Mucosa of descending colon (tissue), 3 donors: ENCODE measurements around the gene MRPL20. TPM values are rescaled to one million over a fixed set of nuclear protein-coding genes. Genes with fewer than 3 reads are reported as not detected.

Experiments
- ATAC-seq: fragments of 200-7000 bp; cut with Tn5 transposase; one replicate; pipeline ENCODE4 v1.9.1; 2020; ENCODE audit warnings: mild to moderate bottlenecking, moderate library complexity
- DNase-seq, 3 donors: peaks; one replicate each; pipeline ENCODE4 v3.0.0-alpha.2; 2020
- H3K36me3 ChIP-seq: fragments of 200-600 bp; one replicate; pipeline ENCODE4 v1.8.0; 2021; ENCODE audit warnings: low read depth, mild to moderate bottlenecking
- H3K4me1 ChIP-seq: fragments of 200-600 bp; one replicate; pipeline ENCODE4 v1.8.0; 2021; ENCODE audit warnings: low read depth, mild to moderate bottlenecking
- H3K4me3 ChIP-seq: fragments of 200-600 bp; one replicate; pipeline ENCODE4 v1.8.0; 2021; ENCODE audit warnings: mild to moderate bottlenecking
- H3K9me3 ChIP-seq: fragments of 200-600 bp; one replicate; pipeline ENCODE4 v1.8.0; 2021; ENCODE audit warnings: mild to moderate bottlenecking
- intact Hi-C, 2 donors: fragments of 100-400 bp; cut with DNase I in 1 of 2; cut with micrococcal nuclease in 1 of 2; formaldehyde crosslinking; loops; one replicate each; pipeline versions ENCODE4 v1.11.0 to v1.11.1; 2022; cut with DNase I, micrococcal nuclease
- total RNA-seq, 3 donors: library from RNA; stranded (reverse); fragmentation: NEBNext Ultra II Directional in 2 of 3; extraction: Animal tissue kit (Norgen Biotek cat#: 25700) in 2 of 3; gene quantifications; one replicate each; pipeline versions ENCODE4 v1.2.1 to v1.2.4, GENCODE V29; 2021 to 2023
- TF ChIP-seq, protein P1 (sequence below): fragments of 200-600 bp; IDR thresholded peaks from one replicate; pipeline ENCODE4 v1.8.0; 2022; ENCODE audit warnings: antibody characterized with exemption, mild to moderate bottlenecking
- donor health status: DM: no; HTN: no; CAD: no; lungs with moderate emphysema.
- donor health status: DM: no; HTN: no; CAD: no.
- donor health status: DM: no; HTN: yes; CAD: no.

MRPL20 gene
- total RNA-seq, 3 donors from 2014 or later = 75.7 to 106 (median 105) TPM

DNA sequence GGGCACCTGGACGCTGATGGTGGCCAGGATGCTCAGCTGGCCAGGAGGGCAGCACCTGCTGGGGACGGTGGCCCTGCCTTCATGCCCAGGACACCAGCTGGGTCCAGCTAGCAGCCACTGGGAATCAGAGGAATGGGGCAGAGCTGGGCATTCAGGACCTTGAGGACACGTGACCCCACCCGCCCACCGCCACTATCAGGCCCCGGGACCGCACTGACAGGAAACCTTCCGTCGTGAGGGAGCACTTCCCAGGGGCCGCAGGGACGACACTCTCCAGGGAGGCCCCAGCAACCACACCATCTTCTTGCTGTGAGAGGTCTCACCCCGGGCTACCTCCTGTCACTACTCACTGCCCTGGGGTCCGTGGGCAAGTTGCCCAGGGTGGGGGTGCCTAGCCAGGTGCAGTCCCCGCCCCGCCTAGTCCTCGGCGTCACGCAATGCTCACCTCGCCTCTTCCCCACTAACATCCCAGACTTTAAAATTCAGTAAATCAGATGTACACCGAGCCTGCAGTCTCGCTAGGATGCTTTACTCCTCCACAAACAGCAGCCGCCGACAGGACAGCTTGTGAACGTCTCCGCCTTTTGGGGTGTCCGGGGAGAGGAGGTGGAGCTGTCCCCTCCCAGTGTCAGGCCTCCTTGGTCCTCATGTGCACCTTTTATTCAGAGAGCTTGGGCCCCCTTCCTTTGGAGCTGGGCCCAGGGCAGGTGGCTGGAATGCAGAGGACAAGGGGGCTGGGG, 33.3 kb upstream of the MRPL20 start:
- peaks cover 26% of the 10 kb centered on the region for H3K4me1 ChIP-seq
- ATAC-seq (no peak), DNase-seq (no peak)
- no peaks in the 10 kb centered on the region for H3K36me3 ChIP-seq
- H3K4me3 ChIP-seq = no peak overlapping the region
- no peaks in the 10 kb centered on the region for H3K9me3 ChIP-seq
- TF ChIP-seq, protein P1, sequence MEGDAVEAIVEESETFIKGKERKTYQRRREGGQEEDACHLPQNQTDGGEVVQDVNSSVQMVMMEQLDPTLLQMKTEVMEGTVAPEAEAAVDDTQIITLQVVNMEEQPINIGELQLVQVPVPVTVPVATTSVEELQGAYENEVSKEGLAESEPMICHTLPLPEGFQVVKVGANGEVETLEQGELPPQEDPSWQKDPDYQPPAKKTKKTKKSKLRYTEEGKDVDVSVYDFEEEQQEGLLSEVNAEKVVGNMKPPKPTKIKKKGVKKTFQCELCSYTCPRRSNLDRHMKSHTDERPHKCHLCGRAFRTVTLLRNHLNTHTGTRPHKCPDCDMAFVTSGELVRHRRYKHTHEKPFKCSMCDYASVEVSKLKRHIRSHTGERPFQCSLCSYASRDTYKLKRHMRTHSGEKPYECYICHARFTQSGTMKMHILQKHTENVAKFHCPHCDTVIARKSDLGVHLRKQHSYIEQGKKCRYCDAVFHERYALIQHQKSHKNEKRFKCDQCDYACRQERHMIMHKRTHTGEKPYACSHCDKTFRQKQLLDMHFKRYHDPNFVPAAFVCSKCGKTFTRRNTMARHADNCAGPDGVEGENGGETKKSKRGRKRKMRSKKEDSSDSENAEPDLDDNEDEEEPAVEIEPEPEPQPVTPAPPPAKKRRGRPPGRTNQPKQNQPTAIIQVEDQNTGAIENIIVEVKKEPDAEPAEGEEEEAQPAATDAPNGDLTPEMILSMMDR = no peak
- intact Hi-C loops = no loop called here

DNA sequence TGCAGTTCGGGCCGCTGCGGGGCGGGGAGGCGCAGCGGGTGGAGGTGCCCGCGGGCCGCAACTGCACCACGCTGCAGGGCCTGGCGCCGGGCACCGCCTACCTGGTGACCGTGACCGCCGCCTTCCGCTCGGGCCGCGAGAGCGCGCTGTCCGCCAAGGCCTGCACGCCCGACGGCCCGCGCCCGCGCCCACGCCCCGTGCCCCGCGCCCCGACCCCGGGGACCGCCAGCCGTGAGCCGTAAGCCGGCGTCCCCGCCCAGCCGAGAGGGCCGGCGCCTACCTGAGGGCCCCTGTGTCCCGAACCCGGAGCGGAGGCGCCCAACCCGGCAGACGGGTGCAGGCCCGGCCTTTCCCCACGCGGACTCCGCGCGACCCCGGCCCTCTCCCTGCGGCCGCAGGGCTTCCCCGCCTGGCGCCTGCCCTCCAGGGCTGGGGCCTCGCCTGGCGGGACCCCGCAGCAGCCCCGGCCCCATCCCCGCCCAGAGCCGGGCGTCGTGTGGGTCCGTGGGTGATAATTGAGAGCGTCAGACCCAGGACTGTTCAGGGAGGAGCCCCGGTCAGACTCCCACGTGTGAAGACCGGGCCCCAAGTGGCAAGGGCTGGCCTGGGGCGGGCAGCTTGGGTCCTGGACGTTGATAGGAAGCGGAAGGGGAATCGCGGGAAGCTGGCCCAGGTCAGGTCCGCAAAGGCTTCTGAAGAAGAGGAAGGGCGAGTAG, 32.6 kb upstream of the MRPL20 start:
- ATAC-seq (no peak), DNase-seq (no peak)
- TF ChIP-seq, protein P1 = no peak
- intact Hi-C loops = no loop called here
- Histone ChIP-seq H3K36me3 (no peaks in the 10 kb centered on the region), H3K4me3 (no peak overlapping the region), H3K9me3 (no peaks in the 10 kb centered on the region), H3K4me1 (peaks cover 33% of the 10 kb centered on the region)

DNA sequence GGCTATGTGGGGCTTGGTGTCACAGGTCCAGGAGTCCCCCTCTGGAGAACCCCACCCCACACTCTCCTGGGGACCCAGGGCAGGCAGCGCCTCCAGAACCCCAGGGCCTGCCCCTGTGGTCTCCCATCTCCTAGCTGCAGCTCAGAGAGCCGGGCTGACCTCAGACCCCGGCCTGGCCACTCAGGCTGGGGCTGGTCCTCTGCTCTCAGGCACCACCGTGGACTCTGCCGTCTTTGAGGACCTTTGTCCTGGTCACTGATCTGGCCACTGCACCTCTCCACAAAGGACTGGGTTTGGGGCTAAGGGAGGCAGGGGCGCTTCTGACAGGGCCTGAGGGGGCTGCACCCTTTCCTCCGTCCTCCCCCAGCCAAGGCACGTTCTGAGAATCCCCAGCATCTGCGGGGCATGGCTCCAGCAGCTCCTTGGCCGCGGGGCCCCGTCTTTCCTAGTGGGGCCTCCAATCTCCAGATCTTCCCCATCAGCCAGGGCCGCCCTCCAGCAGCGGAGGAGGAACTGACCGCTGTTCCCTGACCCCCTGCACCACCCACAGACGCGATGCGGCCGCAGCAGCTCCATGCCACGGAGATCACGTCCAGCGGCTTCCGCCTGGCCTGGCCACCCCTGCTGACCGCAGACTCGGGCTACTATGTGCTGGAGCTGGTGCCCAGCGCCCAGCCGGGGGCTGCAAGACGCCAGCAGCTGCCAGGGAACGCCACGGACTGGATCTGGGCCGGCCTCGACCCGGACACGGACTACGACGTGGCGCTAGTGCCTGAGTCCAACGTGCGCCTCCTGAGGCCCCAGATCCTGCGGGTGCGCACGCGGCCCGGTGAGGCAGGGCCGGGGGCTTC, 31.7 kb upstream of the MRPL20 start:
- TF ChIP-seq, protein P1 = no peak
- DNase-seq = no peak
- H3K4me3 ChIP-seq = no peak overlapping the region
- ATAC-seq = no peak
- H3K9me3 ChIP-seq = no peaks in the 10 kb centered on the region
- intact Hi-C loops = no loop called here
- H3K36me3 ChIP-seq = no peaks in the 10 kb centered on the region
- peaks cover 42% of the 10 kb centered on the region for H3K4me1 ChIP-seq

DNA sequence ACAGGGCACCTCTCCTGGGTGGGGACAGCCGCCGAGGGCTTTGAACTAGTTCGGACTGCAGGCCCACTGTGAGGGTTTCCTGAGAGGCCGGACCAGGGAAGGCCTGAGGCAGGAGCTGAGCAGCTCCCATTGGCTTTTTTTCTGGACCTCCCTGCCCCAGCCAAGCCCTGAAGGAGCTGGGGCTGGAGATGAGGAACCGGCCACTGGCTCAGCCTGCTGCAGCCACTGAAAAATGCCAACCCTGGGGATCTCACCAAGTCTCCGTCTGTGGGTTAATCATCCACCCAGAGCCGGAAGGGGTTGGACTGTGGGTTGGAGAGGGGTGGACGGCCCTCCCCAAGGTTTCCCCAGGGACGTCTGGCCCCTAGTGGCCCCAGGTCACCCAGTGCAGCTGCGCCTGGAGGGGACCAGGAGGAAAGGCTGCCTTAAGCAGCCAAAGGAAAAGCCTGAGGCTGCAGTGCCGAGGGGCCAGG, 30.8 kb upstream of the MRPL20 start:
- peak; percentile 59 for ATAC-seq
- no peaks in the 10 kb centered on the region for H3K9me3 ChIP-seq
- peak; percentile 75 to 80 (median 78) for DNase-seq
- no peaks in the 10 kb centered on the region for H3K36me3 ChIP-seq
- peaks cover 49% of the 10 kb centered on the region for H3K4me1 ChIP-seq
- TF ChIP-seq, protein P1 = no peak
- no peak overlapping the region for H3K4me3 ChIP-seq
- intact Hi-C loops = no loop called here

DNA sequence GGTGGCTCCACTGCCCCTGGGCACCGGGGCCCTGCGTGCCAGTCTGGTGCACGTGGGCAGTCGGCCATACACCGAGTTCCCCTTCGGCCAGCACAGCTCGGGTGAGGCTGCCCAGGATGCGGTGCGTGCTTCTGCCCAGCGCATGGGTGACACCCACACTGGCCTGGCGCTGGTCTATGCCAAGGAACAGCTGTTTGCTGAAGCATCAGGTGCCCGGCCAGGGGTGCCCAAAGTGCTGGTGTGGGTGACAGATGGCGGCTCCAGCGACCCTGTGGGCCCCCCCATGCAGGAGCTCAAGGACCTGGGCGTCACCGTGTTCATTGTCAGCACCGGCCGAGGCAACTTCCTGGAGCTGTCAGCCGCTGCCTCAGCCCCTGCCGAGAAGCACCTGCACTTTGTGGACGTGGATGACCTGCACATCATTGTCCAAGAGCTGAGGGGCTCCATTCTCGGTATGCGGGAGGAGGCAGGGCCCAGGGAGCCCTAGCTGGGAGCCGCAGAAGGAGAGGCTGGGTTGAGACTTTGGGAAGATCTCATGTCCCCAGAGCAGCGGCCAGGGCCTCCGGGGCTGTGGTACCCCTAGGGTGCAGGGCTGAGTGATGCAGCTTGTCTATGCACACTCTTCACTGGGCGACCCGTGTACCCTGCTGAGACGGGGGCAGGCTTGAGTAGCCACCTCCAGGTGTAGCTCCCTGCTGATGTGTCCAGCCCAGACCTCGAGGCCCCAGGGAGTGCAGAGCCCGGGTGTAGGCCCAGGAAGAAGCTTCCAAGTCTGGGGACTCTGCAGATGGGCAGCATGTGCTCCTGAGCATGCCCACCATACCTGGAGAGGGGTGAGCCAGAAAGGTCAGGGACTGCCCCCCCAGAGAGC, 30.2 kb upstream of the MRPL20 start:
- Histone ChIP-seq H3K36me3 (no peaks in the 10 kb centered on the region), H3K4me1 (peaks cover 56% of the 10 kb centered on the region), H3K9me3 (no peaks in the 10 kb centered on the region), H3K4me3 (no peak overlapping the region)
- TF ChIP-seq, protein P1 = no peak
- ATAC-seq (no peak), DNase-seq (no peak)
- intact Hi-C loops = no loop called here
